ENCODE results near the gene PABPC3. TPM values are rescaled to one million over a fixed set of nuclear protein-coding genes. Genes with fewer than 3 reads are reported as not detected.

PABPC3 gene
- total and polyA plus RNA-seq, 2 of the 13 experiments (the other 11 are each of a cell fraction or from before 2014, with no cell fraction given) = 0.04 to 0.09 TPM

DNA sequence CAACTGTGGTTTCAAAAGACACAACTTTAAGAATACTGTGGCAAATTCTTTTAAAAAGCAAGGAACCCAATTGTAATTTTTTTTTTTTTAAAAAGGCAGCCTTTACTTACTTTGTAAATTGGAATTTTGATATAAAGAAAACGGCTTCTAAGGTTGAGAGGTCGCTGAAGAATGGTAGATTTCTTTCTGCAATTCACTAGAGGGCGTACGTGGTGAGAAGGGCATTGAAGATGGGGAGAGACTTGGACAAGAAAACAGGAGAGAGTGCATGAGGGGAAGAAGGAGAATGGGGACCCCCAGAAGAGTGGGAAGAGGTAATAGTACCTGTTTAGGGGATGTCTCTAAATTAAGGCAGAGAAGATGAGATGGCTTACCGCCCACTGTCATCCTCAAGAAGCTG, 33.5 kb upstream of the PABPC3 start (continued):
- TF ChIP-seq ZNF609 (CRISPR knock-in tag; IDR thresholded peaks at IDR 0.05; ENCODE audit: borderline replicate concordance) = no peak
- TF ChIP-seq DNMT3B (CRISPR knock-in tag; conservative IDR thresholded peaks at IDR 0.05) = no peak

DNA sequence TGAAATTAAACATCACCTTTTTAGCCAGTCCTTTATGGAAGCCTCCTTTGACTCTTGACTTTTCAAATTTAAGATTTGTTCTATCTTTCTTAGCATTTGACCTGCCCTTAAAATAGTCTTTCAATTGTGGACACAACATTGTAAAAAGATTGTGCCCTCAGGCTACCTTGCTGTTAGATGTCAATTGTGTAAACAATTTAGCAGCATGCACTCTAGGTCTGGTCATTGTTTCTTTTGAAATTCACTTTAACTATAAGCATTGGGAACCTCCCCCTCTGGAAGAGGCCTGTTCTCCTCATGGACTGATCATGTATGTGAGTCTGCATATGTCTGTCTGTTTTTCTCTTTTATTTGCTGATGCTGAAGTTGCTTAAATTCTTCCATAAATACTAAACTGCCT, 31.5 kb upstream of the PABPC3 start:
- no peak overlapping the region for H2AFZ ChIP-seq (ENCODE audit: low read length)
- H3K4me3 ChIP-seq (replicated peaks in 1 of 3; ENCODE audit: insufficient read depth in 1 of 3, low read depth in 2 of 3, low read length in 3 of 3) = no peak overlapping the region
- no peak overlapping the region for H3K4me2 ChIP-seq (ENCODE audit: low read depth, low read length)
- ATAC-seq = no peak
- no peak overlapping the region for H3K27ac ChIP-seq (ENCODE audit: extremely low read length, insufficient read depth, low read length)
- no peaks in the 10 kb centered on the region for H4K20me1 ChIP-seq (ENCODE audit: insufficient read depth, low read length)
- H3K36me3 ChIP-seq (replicated peaks in 1 of 2; ENCODE audit: control insufficient read depth in 1 of 2, insufficient read depth in 2 of 2, low read length in 2 of 2) = no peaks in the 10 kb centered on the region
- peaks cover 0 to 10% of the 10 kb centered on the region in 2 experiments; a peak in 2 of 5 replicates for H3K27me3 ChIP-seq (ENCODE audit: control insufficient read depth in 1 of 2, insufficient read depth in 2 of 2, low read length in 2 of 2)
- no TSS peak for BruUV-seq (replicated peaks)
- ChIA-PET CTCF (ENCODE audit: low intra/inter-chr PET ratio, low total read pairs) (no interaction called here), POLR2A (no interaction called here)
- no peaks in the 10 kb centered on the region for H3K79me2 ChIP-seq (ENCODE audit: insufficient read depth, low read length)
- no peaks in the 10 kb centered on the region for H3K4me1 ChIP-seq (ENCODE audit: insufficient read depth, low read length)
- in situ Hi-C loops (cut with HindIII; ENCODE audit: extremely low pct_ligation_motif_present, low pct_unique_long_range_greater_than_20kb) (no loop called here), intact Hi-C loops (cut with micrococcal nuclease; ENCODE audit: unreplicated experiment) (no loop called here)
- H3K9me3 ChIP-seq (ENCODE audit: low read length) = no peaks in the 10 kb centered on the region; the same call in 1 of the 2 replicates
- H3K9ac ChIP-seq (ENCODE audit: insufficient read depth, low read depth, low read length) = no peak overlapping the region
- DNase-seq (ENCODE audit: low spot score) = no peak
- TF ChIP-seq, protein P1, sequence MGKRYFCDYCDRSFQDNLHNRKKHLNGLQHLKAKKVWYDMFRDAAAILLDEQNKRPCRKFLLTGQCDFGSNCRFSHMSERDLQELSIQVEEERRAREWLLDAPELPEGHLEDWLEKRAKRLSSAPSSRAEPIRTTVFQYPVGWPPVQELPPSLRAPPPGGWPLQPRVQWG (CRISPR knock-in tag; IDR thresholded peaks at IDR 0.05; ENCODE audit: borderline replicate concordance, low read depth) = no peak
- TF ChIP-seq FOXP1 (IDR thresholded peaks at IDR 0.05) (no peak), FOXP1 (CRISPR knock-in tag; IDR thresholded peaks at IDR 0.05) (no peak), SOX5 (CRISPR knock-in tag; IDR thresholded peaks at IDR 0.05; ENCODE audit: borderline replicate concordance) (no peak), RNF2 (conservative IDR thresholded peaks at IDR 0.05; ENCODE audit: low read depth) (no peak), ZNF570 (CRISPR knock-in tag; IDR thresholded peaks at IDR 0.05; ENCODE audit: borderline replicate concordance) (no peak), ZNF766 (CRISPR knock-in tag; IDR thresholded peaks at IDR 0.05; ENCODE audit: borderline replicate concordance) (no peak), ZBTB7B (CRISPR knock-in tag; IDR thresholded peaks at IDR 0.05) (no peak)
- TF ChIP-seq, protein P2, sequence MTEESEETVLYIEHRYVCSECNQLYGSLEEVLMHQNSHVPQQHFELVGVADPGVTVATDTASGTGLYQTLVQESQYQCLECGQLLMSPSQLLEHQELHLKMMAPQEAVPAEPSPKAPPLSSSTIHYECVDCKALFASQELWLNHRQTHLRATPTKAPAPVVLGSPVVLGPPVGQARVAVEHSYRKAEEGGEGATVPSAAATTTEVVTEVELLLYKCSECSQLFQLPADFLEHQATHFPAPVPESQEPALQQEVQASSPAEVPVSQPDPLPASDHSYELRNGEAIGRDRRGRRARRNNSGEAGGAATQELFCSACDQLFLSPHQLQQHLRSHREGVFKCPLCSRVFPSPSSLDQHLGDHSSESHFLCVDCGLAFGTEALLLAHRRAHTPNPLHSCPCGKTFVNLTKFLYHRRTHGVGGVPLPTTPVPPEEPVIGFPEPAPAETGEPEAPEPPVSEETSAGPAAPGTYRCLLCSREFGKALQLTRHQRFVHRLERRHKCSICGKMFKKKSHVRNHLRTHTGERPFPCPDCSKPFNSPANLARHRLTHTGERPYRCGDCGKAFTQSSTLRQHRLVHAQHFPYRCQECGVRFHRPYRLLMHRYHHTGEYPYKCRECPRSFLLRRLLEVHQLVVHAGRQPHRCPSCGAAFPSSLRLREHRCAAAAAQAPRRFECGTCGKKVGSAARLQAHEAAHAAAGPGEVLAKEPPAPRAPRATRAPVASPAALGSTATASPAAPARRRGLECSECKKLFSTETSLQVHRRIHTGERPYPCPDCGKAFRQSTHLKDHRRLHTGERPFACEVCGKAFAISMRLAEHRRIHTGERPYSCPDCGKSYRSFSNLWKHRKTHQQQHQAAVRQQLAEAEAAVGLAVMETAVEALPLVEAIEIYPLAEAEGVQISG (CRISPR knock-in tag; IDR thresholded peaks at IDR 0.05) = no peak
- FAIRE-seq = no peak
